22Rv1 (cell line): Measurements from ENCODE around the gene SCN1B.
"Not testable (repeated sequence)": the region's sequence is repeated elsewhere in the genome, so short reads cannot be mapped to it uniquely, and the experiment has no call there.

ENCODE experiments used
- H3K27ac ChIP-seq: fragments of 450-650 bp; 2 replicates; pipeline ENCODE4 v1.5.1; 2017
- CTCF ChIP-seq: fragments of 450-650 bp; IDR thresholded peaks from 2 replicates; pipeline ENCODE4 v1.5.1; 2017; ENCODE audit warnings: mild to moderate bottlenecking
- ZFX ChIP-seq: fragments of 450-650 bp; IDR thresholded peaks from 2 replicates; pipeline ENCODE4 v1.6.1; 2017; ENCODE audit warnings: antibody characterized with exemption, borderline replicate concordance

The SCN1B gene

GRCh38 chr19:35044317-35045117, 14.2 kb downstream of the SCN1B start:
- peak; percentile 97 for TF ChIP-seq CTCF
- no peak for TF ChIP-seq ZFX
- no peak overlapping the region for H3K27ac ChIP-seq

- no peak for TF ChIP-seq ZFX
- H3K27ac ChIP-seq = no peak overlapping the region
Measured at GRCh38 chr19:35045667-35046300, 15.5 kb downstream of the SCN1B start.

- no peak for TF ChIP-seq ZFX
- TF ChIP-seq CTCF = no peak
- H3K27ac ChIP-seq = no peak overlapping the region
Measured at GRCh38 chr19:35046461-35046860, 16.2 kb downstream of the SCN1B start.

- no peak overlapping the region for H3K27ac ChIP-seq
Measured at GRCh38 chr19:35048911-35049411, 18.7 kb downstream of the SCN1B start.

GRCh38 chr19:35049456-35049855, 19.2 kb downstream of the SCN1B start:
- no peak for TF ChIP-seq CTCF
- TF ChIP-seq ZFX = no peak
- no peak overlapping the region for H3K27ac ChIP-seq

More at GRCh38 chr19:35048911-35049411, 18.7 kb downstream of the SCN1B start:
- TF ChIP-seq CTCF (no peak), ZFX (no peak)

GRCh38 chr19:35050662-35051061, 20.4 kb downstream of the SCN1B start:
- not testable (repeated sequence) for H3K27ac ChIP-seq

GRCh38 chr19:35051268-35051667, 21.0 kb downstream of the SCN1B start:
- H3K27ac ChIP-seq = not testable (repeated sequence)

- TF ChIP-seq CTCF (no peak), ZFX (no peak)
- no peak overlapping the region for H3K27ac ChIP-seq
Measured at GRCh38 chr19:35051796-35052195, 21.5 kb downstream of the SCN1B start.

GRCh38 chr19:35052599-35053190, 22.4 kb downstream of the SCN1B start:
- TF ChIP-seq ZFX (no peak), CTCF (no peak)
- H3K27ac ChIP-seq = no peak overlapping the region
